SU-DHL-6 (cell line): ENCODE results near the gene CARD19.

Experiments
- H2AFZ ChIP-seq: fragments of 200-600 bp; sonication (generic); 2 replicates; pipeline ENCODE4 v1.6.1; 2014; ENCODE audit warnings: low read depth, mild to moderate bottlenecking, moderate library complexity, mixed read lengths, antibody characterized with exemption, low read length; ENCODE audit not compliant: severe bottlenecking
- H3F3A ChIP-seq: fragments of 200-600 bp; shearing (Covaris generic); 2 replicates; pipeline ENCODE4 v1.6.0; 2016; ENCODE audit warnings: antibody characterized with exemption, mild to moderate bottlenecking; ENCODE audit not compliant: insufficient read depth
- H3K27ac ChIP-seq: fragments of 200-600 bp; sonication (generic); 2 replicates; pipeline ENCODE4 v1.5.1; 2016; ENCODE audit warnings: low read depth, mild to moderate bottlenecking, low read length, moderate library complexity, mixed read lengths
- H3K27me3 ChIP-seq: fragments of 200-600 bp; sonication (generic), shearing (Covaris generic); 2 replicates; pipeline ENCODE4 v1.6.0; 2014; ENCODE audit warnings: mild to moderate bottlenecking, low read length
- H3K36me3 ChIP-seq: fragments of 200-600 bp; sonication (generic); 2 replicates; pipeline ENCODE4 v1.6.1; 2014; ENCODE audit warnings: mild to moderate bottlenecking, low read length, mixed read lengths
- H3K4me2 ChIP-seq: fragments of 300-600, 200-600 bp; shearing (Covaris generic), sonication (generic); 2 replicates; pipeline ENCODE4 v1.6.0; 2014; ENCODE audit warnings: low read length, low read depth, mild to moderate bottlenecking; ENCODE audit not compliant: poor library complexity, severe bottlenecking
- H3K4me3 ChIP-seq: fragments of 200-600 bp; sonication (generic); 2 replicates; pipeline ENCODE4 v1.5.1; 2014; ENCODE audit warnings: antibody characterized with exemption, low read length, mild to moderate bottlenecking, mixed read lengths; ENCODE audit not compliant: insufficient read depth, poor library complexity, severe bottlenecking
- H3K79me2 ChIP-seq: fragments of 200-600 bp; sonication (generic); 2 replicates; pipeline ENCODE4 v1.6.1; 2014; ENCODE audit warnings: mild to moderate bottlenecking, low read length, moderate library complexity; ENCODE audit not compliant: insufficient read depth
- H3K9ac ChIP-seq: fragments of 200-600 bp; sonication (generic); 2 replicates; pipeline ENCODE4 v1.7.0; 2014; ENCODE audit warnings: mild to moderate bottlenecking, low read length
- H3K9me2 ChIP-seq: fragments of 200-600 bp; sonication (generic); replicated peaks from 2 replicates; pipeline ENCODE4 v1.6.1; 2014; ENCODE audit warnings: low read length; ENCODE audit not compliant: insufficient read depth
- H3K9me3 ChIP-seq: fragments of 200-600 bp; sonication (generic); 2 replicates; pipeline ENCODE4 v1.6.1; 2014; ENCODE audit warnings: low read length, mixed read lengths; ENCODE audit not compliant: insufficient read depth
- H4K20me1 ChIP-seq: fragments of 200-600 bp; sonication (generic); 2 replicates; pipeline ENCODE4 v1.6.1; 2014; ENCODE audit warnings: low read depth, mild to moderate bottlenecking, antibody characterized with exemption, low read length, moderate library complexity, mixed read lengths
- EZH2phosphoT487 ChIP-seq: fragments of 200-600 bp; sonication (generic), shearing (Covaris generic); conservative IDR thresholded peaks from 2 replicates; pipeline ENCODE4 v1.6.1; 2018; ENCODE audit warnings: mild to moderate bottlenecking, antibody characterized with exemption, low read length, moderate library complexity, mixed read lengths
- TF ChIP-seq, protein P1 (sequence below): fragments of 200-600 bp; sonication (generic); IDR thresholded peaks from one replicate; pipeline ENCODE4 v1.5.1; 2017; ENCODE audit warnings: antibody characterized with exemption, mild to moderate bottlenecking, low read length, moderate library complexity; ENCODE audit not compliant: insufficient read depth, poor library complexity, severe bottlenecking

CARD19 gene

DNA sequence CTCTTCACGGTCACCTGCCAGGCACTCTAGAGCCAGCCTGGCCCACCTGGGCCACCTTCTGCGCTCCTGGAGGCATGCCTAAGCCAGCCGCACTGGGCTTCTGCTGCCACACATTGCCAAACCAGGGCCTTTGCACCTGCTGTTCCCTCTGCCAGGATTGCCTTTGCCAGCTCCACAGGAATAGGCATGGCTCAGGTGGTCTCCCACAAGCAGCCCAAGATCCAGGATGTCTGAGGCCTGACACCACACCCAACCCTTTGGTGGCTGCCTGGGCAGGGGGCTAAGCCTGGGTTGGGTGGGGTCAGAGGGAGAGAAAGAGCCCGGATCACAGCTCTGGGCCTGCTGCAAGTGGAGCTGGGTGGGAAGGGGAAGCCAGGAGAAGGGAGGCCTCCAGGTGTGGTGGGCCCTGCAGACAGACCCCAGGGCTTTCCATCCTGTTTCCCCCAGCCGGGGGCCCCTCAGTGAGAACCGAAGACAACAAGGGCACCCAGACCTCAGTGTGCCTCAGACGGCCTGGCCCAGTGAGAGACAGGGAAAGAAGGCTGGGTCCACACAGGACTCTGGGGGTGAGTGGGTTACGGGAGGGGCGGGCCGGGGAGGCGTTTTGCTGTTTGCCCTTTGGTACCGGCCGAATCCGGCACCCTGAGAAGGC lies 38.2 kb upstream of the CARD19 start:
- Histone ChIP-seq H2AFZ (no peak overlapping the region), H3K9me2 (no peaks in the 10 kb centered on the region), H3K4me3 (no peak overlapping the region), H3K9me3 (no peaks in the 10 kb centered on the region), H3K79me2 (no peaks in the 10 kb centered on the region), H3K27me3 (no peaks in the 10 kb centered on the region), H4K20me1 (no peaks in the 10 kb centered on the region), H3K27ac (no peak overlapping the region), H3K4me2 (no peak overlapping the region), H3K9ac (no peak overlapping the region), H3F3A (peaks cover 9% of the 10 kb centered on the region; the same call in 1 of the 2 replicates), H3K36me3 (no peaks in the 10 kb centered on the region)
- TF ChIP-seq, protein P1, sequence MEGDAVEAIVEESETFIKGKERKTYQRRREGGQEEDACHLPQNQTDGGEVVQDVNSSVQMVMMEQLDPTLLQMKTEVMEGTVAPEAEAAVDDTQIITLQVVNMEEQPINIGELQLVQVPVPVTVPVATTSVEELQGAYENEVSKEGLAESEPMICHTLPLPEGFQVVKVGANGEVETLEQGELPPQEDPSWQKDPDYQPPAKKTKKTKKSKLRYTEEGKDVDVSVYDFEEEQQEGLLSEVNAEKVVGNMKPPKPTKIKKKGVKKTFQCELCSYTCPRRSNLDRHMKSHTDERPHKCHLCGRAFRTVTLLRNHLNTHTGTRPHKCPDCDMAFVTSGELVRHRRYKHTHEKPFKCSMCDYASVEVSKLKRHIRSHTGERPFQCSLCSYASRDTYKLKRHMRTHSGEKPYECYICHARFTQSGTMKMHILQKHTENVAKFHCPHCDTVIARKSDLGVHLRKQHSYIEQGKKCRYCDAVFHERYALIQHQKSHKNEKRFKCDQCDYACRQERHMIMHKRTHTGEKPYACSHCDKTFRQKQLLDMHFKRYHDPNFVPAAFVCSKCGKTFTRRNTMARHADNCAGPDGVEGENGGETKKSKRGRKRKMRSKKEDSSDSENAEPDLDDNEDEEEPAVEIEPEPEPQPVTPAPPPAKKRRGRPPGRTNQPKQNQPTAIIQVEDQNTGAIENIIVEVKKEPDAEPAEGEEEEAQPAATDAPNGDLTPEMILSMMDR = no peak
- TF ChIP-seq EZH2phosphoT487 = no peak

DNA sequence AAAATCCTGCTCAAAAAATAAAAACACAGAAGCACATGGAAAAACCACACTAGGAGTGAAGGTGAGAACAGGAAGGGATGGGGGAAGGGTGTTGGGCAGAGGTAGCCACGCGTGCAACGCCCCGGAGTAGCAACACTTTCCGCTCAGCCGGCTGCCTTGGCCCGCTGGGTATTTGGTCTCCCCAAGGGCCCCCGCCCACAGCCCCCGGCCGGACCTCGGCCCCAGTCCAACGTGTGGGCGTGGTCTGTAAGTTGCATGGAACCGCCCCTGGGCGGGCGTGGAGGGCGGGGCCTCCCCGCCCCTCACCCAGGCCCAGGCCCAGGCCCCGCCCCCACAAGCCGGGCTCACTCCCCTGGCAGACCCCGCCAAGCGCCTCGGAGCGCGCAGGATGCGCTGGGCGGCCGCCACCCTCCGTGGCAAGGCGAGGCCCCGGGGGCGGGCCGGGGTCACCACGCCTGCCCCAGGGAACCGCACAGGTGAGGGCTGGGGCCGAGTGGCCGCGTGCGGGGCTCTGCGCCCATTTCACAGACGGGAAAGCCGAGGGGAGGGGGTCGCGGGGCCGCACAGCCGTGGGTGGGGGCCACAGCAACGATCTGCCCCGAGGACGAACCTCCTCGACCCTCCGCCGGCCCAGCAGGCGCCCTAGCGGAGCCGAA lies 37.5 kb upstream of the CARD19 start, which contains the start of gene SUSD3:
Gene SUSD3, plus strand, starts transcription at position 347 of the 656 bp plus-strand sequence. Its CDS starts 42 bp downstream, at position 389.
- H3F3A ChIP-seq = peaks cover 9% of the 10 kb centered on the region; the same call in 1 of the 2 replicates
- no peak within 1 kb of the TSS for H3K4me3 ChIP-seq
- H3K36me3 ChIP-seq = no peaks in the 10 kb centered on the region
- no peaks in the 10 kb centered on the region for H3K27me3 ChIP-seq
- no peak within 1 kb of the TSS for H2AFZ ChIP-seq
- H4K20me1 ChIP-seq = no peaks in the 10 kb centered on the region
- peak within 1 kb of the TSS; percentile 59 for H3K4me2 ChIP-seq
- no peaks in the 10 kb centered on the region for H3K79me2 ChIP-seq
- peak within 1 kb of the TSS; percentile 27; the same call in 1 of the 2 replicates for H3K9ac ChIP-seq
- no peaks in the 10 kb centered on the region for H3K9me2 ChIP-seq
- no peak within 1 kb of the TSS for H3K27ac ChIP-seq
- no peaks in the 10 kb centered on the region for H3K9me3 ChIP-seq
- TF ChIP-seq EZH2phosphoT487 = no peak
- TF ChIP-seq, protein P1 = no peak

DNA sequence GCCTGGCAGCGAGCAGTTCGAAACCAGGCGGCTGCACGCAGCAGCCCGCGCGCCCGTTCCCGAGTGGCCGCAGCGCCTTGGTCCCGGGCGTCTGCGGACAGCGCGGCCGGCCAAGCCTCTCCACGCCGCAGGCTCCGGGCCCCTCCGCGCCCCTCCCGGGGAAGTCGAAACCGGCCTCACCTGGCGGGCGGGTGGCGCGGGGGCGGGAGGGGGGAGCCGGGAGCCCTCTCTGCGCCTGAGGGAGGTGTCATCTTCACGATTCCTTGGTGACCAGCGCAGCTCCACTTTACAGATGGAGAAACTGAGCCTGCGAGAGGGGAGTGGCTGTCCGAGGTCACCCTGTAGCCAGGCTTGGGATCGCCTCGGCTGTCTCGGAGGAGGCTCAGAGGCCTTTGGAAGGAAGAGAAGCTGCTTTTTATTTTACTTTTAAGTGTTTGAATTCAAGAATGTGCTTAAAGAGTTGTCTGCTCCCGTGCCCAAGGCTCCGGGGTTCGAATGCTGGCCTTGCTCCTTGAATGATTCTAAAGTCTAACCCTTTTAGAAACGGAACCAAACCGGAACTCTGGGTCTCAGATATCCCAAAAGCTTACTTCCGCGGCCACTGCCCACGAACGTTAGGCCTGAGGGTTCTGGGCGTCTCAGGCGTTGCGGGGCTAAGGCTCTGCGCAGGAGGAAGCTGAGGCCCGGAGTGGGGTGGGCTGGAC lies 36.9 kb upstream of the CARD19 start:
- peak overlapping the region; percentile 27; the same call in 1 of the 2 replicates for H3K9ac ChIP-seq
- H4K20me1 ChIP-seq = no peaks in the 10 kb centered on the region
- no peak overlapping the region for H2AFZ ChIP-seq
- no peak for TF ChIP-seq EZH2phosphoT487
- TF ChIP-seq, protein P1 = no peak
- H3F3A ChIP-seq = peaks cover 15% of the 10 kb centered on the region
- H3K4me2 ChIP-seq = peak overlapping the region; percentile 59
- H3K79me2 ChIP-seq = no peaks in the 10 kb centered on the region
- H3K27ac ChIP-seq = no peak overlapping the region
- H3K36me3 ChIP-seq = no peaks in the 10 kb centered on the region
- no peaks in the 10 kb centered on the region for H3K27me3 ChIP-seq
- H3K9me2 ChIP-seq = no peaks in the 10 kb centered on the region
- H3K4me3 ChIP-seq = no peak overlapping the region
- no peaks in the 10 kb centered on the region for H3K9me3 ChIP-seq
